ENCODE data around the gene DNAI2.
A peak's percentile ranks its signal among the peaks of the same experiment; 100 is the strongest.

DNAI2 gene

GRCh38 chr17:74353446-74354060 lies 79.5 kb downstream of the DNAI2 start:
- TF ChIP-seq CTCF (IDR thresholded peaks at IDR 0.05; ENCODE audit: extremely low read depth, insufficient read depth, missing control alignments), result no peak
- DNase-seq (ENCODE audit: low spot score), result no peak
- in situ Hi-C loops (cut with MboI; ENCODE audit: low pct_unique_long_range_greater_than_20kb, low sequenced_read_pairs, unreplicated experiment), result loop anchor here (10.0 kb wide), 1 partner anchor 49 kb away; no protein-coding TSS in a partner anchor

GRCh38 chr17:74354123-74354522 lies 80.1 kb downstream of the DNAI2 start:
- in situ Hi-C loops (cut with MboI; ENCODE audit: low pct_unique_long_range_greater_than_20kb, low sequenced_read_pairs, unreplicated experiment), result loop anchor here (10.0 kb wide), 1 partner anchor 49 kb away; no protein-coding TSS in a partner anchor
- peak; percentile 93 for TF ChIP-seq CTCF (IDR thresholded peaks at IDR 0.05; ENCODE audit: extremely low read depth, insufficient read depth, missing control alignments)
- DNase-seq (ENCODE audit: low spot score), result peak; percentile 88

GRCh38 chr17:74354561-74354960 lies 80.5 kb downstream of the DNAI2 start:
- no peak for TF ChIP-seq CTCF (IDR thresholded peaks at IDR 0.05; ENCODE audit: extremely low read depth, insufficient read depth, missing control alignments)
- in situ Hi-C loops (cut with MboI; ENCODE audit: low pct_unique_long_range_greater_than_20kb, low sequenced_read_pairs, unreplicated experiment), result loop anchor here (10.0 kb wide), 1 partner anchor 50 kb away; no protein-coding TSS in a partner anchor
- DNase-seq (ENCODE audit: low spot score), result no peak

GRCh38 chr17:74355065-74355464 lies 81.0 kb downstream of the DNAI2 start:
- in situ Hi-C loops (cut with MboI; ENCODE audit: low pct_unique_long_range_greater_than_20kb, low sequenced_read_pairs, unreplicated experiment), result loop anchor here (10.0 kb wide), 1 partner anchor 50 kb away; no protein-coding TSS in a partner anchor
- no peak for DNase-seq (ENCODE audit: low spot score)
- TF ChIP-seq CTCF (IDR thresholded peaks at IDR 0.05; ENCODE audit: extremely low read depth, insufficient read depth, missing control alignments), result no peak

- TF ChIP-seq CTCF (IDR thresholded peaks at IDR 0.05; ENCODE audit: extremely low read depth, insufficient read depth, missing control alignments), result no peak
- DNase-seq (ENCODE audit: low spot score), result no peak
- in situ Hi-C loops (cut with MboI; ENCODE audit: low pct_unique_long_range_greater_than_20kb, low sequenced_read_pairs, unreplicated experiment), result loop anchor here (10.0 kb wide), 1 partner anchor 52 kb away; no protein-coding TSS in a partner anchor
Observed at GRCh38 chr17:74356646-74357465, 82.8 kb downstream of the DNAI2 start.

GRCh38 chr17:74357466-74357809 lies 83.4 kb downstream of the DNAI2 start:
- no peak for DNase-seq (ENCODE audit: low spot score)
- in situ Hi-C loops (cut with MboI; ENCODE audit: low pct_unique_long_range_greater_than_20kb, low sequenced_read_pairs, unreplicated experiment), result loop anchor here (10.0 kb wide), 1 partner anchor 53 kb away; no protein-coding TSS in a partner anchor
- TF ChIP-seq CTCF (IDR thresholded peaks at IDR 0.05; ENCODE audit: extremely low read depth, insufficient read depth, missing control alignments), result no peak

Measured in GM13977 (cell line).